Left renal cortex interstitium (tissue), 4 donors: ENCODE results near the gene TMA7B. TPM values are rescaled to one million over a fixed set of nuclear protein-coding genes. Genes with fewer than 3 reads are reported as not detected.
A peak's percentile ranks its signal among the peaks of the same experiment; 100 is the strongest.

Experiments
- DNase-seq, 4 donors: peaks; one replicate each; pipeline ENCODE4 v3.0.0-alpha.2; 2013; ENCODE audit warnings: low read depth in 4 of 4, low spot score in 2 of 4, missing footprints in 1 of 4
- polyA plus RNA-seq, 4 donors: library from polyadenylated mRNA; unstranded; fragments of 120-200 nt; gene quantifications; one replicate each; pipeline ENCODE4 v1.2.1, GENCODE V29; 2013; ENCODE audit not compliant: insufficient read length in 4 of 4

TMA7B gene
- polyA plus RNA-seq = under 1 TPM in 3 of 4 donors, not detected in 1; 0.14 to 0.47 (median 0.28) TPM

GRCh38 chr22:39959640-39960447 lies at the start of gene TMA7B:
Gene TMA7B (plus strand): TSS chr22:39960397. CDS start chr22:39964375, 3,978 bp downstream.
- peak in 2 of 4 donors; percentile 27 to 29 for DNase-seq

- DNase-seq = no peak
These were observed 49.2 kb upstream of the TMA7B start for GRCh38 chr22:39910876-39911613.

- no peak for DNase-seq
These were observed 46.9 kb upstream of the TMA7B start for GRCh38 chr22:39913321-39913720.

GRCh38 chr22:39913886-39914285 lies 46.3 kb upstream of the TMA7B start:
- no peak for DNase-seq

- no peak for DNase-seq
These were observed 45.6 kb upstream of the TMA7B start for GRCh38 chr22:39914584-39914983.

GRCh38 chr22:39915295-39915726 lies 44.9 kb upstream of the TMA7B start:
- no peak for DNase-seq

- no peak for DNase-seq
These were observed 43.7 kb upstream of the TMA7B start for GRCh38 chr22:39916496-39916895.

- DNase-seq = no peak
These were observed 43.0 kb upstream of the TMA7B start for GRCh38 chr22:39917197-39917643.

- no peak for DNase-seq
These were observed 42.3 kb upstream of the TMA7B start for GRCh38 chr22:39917776-39918495.

GRCh38 chr22:39920134-39920743 lies 40.0 kb upstream of the TMA7B start:
- DNase-seq = no peak

- DNase-seq = no peak
These were observed 36.5 kb upstream of the TMA7B start for GRCh38 chr22:39923696-39924095.

GRCh38 chr22:39924286-39924685 lies 35.9 kb upstream of the TMA7B start:
- no peak for DNase-seq

- DNase-seq = no peak
These were observed 34.9 kb upstream of the TMA7B start for GRCh38 chr22:39925273-39925672.

- no peak for DNase-seq
These were observed 34.1 kb upstream of the TMA7B start for GRCh38 chr22:39925909-39926679.

- no peak for DNase-seq
These were observed 33.4 kb upstream of the TMA7B start for GRCh38 chr22:39926753-39927152.

GRCh38 chr22:39927544-39927943 lies 32.7 kb upstream of the TMA7B start:
- no peak for DNase-seq

- no peak for DNase-seq
These were observed 31.4 kb upstream of the TMA7B start for GRCh38 chr22:39928536-39929520.

GRCh38 chr22:39931251-39931650 lies 28.9 kb upstream of the TMA7B start:
- DNase-seq = no peak

GRCh38 chr22:39932166-39932565 lies 28.0 kb upstream of the TMA7B start:
- no peak for DNase-seq
